GM19099 (cell line): ENCODE data around the gene SEMA6B.

ENCODE experiments used
- POLR2A ChIP-seq: IDR thresholded peaks from 3 replicates; pipeline ENCODE4 v1.6.1; 2011; ENCODE audit warnings: low read depth; ENCODE audit not compliant: insufficient read length; ENCODE audit errors: extremely low read depth

SEMA6B gene

DNA sequence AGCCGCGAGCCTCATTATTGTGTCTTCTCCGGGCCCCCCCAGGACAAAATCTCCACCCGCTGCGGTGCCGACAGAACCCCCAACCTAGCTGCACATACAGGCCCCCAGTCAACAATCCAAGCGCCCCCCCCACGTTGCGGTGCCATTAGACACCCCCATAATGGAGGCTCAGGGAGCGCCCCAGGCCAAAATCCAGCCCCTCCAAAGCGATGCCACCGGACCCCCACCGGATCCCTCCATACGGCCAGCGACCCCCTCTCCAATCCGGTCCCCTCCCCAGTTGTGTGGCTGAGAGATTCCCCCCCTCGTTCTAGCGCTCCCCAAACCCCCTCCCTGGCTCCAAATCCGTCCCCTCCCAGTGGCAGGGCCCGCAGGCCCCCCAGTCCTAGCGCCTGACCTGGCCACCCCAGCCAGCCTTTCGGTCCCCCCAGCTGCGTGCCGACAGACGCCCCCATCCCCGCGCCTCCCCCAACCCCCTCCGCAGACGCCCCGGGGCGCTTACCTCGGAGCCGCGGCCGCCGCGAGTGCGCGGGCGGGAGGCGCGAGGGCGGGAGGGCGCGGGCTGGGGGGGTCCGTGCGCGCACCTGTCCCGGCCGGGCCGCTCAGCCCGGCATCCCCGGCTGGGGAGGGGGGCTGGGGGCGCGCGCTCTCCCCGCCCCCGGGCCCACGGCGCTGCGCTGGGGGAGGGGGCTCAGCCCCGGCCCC is 21.6 kb upstream of the SEMA6B start:
- TF ChIP-seq POLR2A = no peak

DNA sequence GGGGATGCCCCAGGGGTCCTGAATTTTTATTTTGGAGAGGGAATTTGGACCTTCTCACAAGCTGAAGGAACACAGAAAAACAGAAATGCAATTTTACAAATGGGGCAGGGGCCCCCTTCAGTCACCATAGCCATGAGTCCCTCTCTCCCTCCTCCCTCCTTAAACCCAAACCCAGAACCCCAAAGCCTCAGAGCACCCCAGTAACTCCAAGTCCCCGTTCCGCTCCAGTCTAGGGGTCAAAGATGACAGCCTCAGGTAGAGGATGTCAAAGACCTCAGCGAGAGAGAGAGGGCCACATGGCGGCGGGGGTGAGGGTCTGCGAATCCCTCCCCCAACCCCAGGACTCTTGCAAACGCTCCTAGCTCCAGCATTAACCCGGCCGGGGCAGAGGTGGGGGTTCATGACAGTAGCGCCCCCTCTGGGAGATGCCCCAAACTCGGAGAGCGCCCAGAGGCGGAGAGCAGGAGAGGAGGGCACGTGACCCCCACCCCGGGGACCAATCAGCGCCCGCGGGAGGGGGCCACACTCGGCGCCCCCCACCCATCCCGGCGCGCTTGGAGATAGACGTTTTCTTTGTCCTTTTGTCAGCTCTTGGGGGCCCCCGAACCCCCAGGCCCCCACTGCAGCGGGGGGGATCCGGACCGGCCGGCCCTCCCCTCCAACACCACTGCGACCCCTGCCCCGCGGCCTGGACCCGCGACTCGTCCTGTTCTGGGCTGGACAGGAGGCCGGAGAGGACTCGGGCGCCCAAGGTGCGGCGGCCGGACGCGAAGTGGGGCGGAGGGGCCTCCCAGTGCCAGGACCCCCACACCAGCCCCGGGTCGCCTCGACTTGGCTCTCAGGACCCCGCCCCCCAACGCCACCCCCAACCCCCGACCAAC is 20.8 kb upstream of the SEMA6B start:
- TF ChIP-seq POLR2A = no peak

DNA sequence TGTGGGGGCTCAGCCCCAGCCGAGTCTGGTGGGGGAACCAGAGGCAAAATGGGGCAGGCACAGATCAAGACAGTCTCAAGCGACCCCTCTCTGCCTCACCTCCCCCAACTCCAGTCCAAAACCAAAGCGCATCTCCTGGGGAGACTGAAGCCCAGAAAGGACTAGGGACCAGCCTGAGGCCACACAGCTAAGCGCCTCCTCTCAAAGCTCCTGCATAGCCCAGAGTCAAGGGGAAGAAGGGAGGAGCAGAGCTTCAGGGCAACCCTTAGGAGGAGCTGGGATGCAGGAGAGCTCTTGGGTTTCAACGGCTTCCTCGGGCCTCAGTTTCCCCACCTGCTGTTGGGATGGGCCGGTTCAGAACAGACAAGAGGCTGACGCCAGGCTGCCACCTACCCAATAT is 19.9 kb upstream of the SEMA6B start:
- TF ChIP-seq POLR2A = no peak

- no peak for TF ChIP-seq POLR2A
These were observed 19.2 kb upstream of the SEMA6B start for GRCh38 chr19:4578552-4579248.

- no peak for TF ChIP-seq POLR2A
These were observed 17.7 kb upstream of the SEMA6B start for GRCh38 chr19:4577020-4577782.

DNA sequence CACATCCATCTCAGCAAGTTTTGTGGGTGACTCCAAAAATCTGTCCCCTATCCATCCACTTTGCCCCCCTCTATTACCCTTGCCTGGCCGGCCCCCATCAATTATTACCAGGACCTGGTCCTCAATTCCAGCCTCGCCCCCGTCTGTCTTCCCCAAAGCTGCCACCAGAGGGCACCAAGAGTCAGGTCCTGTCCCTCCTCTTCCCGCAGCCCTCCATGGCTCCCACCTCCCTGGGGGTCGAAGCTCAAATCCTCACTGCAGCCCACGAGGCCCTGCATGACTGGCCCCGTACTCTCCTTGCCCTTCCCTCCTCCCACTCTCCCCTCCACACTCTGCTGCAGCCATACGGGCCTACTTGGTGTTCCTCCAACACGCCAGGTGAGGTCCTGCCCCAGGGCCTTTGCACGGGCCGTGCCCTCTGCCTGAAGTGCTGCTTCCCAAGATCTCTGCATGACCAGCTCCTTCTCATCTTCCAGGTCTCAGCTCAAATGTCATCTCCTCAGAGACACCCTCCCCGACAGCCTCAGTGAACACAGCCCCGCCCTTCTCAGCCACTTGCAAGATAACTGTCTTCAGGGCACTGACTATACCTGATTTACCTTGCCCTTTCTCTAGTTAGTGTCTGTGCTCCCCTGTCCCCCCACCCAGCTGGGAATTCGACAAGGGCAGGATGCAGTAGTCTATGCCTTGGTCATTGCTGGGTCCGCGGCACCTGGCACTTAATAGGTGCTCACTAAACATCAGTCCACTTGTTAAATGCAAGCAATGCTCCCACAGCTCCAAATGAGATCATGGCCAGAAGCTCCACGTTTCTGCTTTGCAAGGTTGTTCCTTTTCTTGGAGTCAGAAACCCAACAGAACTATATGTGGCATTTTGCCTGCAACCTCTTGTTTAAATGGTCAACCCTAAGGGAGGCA is 16.8 kb upstream of the SEMA6B start:
- TF ChIP-seq POLR2A = no peak

DNA sequence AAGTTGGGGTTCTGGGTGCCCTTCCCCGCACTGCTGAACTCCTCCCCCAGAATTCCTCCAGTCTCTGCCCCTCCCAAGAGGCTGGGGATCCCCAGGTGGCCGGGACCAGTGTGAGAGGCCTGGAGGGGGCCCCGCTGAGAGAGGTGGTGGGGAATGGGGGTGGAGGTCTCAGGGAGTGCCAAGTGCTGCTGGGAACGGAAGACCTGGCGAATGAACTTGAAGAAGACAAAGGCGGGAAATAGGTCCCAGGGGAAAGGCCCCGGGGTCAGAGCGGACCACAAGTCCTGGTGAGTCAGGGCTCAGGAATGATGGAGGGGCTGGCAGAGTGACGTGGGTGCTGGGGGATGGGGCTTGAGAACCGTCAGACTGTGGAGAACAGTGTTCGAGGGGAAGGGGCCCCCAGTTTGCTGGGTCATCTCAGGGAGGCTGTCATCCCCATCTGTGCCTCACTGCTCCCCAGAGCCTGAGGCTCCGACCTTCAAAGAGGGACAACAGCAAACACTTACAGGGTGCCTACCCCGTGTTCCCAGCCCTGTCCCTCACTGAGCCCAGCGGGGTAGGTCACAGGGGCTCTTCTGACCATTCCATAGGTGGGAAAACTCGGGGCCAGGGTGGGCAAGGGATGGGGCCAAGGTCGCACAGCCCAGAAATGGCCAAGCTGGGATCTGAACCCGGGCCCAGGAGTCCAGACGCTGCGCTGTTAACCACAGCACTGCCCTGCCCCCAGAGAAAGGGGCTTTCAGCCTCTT is 16.0 kb upstream of the SEMA6B start:
- TF ChIP-seq POLR2A = no peak

GRCh38 chr19:4573682-4574081 is 14.2 kb upstream of the SEMA6B start:
- TF ChIP-seq POLR2A = no peak

DNA sequence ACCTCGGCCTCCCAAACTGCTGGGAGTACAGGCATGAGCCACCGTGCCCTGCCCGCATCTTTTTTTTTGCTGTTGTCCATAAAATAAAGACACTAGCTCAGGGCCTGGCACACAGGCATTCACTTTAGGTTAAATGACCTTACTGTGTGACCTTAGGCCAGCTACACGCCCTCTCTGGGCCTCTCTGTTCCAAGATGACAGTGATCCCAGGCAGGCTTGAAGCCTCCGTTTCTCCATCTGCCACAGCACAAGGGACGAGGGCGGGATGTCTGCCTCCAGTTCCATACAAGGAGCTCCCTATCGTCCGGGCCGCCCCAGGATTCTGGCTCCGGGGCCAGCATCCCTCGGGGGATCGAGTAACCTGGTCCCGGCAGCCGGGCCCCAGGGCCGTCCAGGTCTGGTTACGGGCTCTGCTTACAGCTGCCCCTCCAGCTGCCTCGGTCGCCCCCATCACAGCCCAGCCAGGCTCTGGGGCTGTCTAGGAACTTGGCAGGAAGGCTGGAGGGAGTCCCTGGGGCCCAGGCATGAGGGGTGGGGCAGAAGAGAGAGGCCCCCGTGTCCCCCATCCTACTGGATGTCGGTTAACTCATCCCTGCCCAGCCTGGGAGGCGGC is 11.9 kb upstream of the SEMA6B start:
- TF ChIP-seq POLR2A = no peak

GRCh38 chr19:4570916-4571304 is 11.4 kb upstream of the SEMA6B start:
- no peak for TF ChIP-seq POLR2A

DNA sequence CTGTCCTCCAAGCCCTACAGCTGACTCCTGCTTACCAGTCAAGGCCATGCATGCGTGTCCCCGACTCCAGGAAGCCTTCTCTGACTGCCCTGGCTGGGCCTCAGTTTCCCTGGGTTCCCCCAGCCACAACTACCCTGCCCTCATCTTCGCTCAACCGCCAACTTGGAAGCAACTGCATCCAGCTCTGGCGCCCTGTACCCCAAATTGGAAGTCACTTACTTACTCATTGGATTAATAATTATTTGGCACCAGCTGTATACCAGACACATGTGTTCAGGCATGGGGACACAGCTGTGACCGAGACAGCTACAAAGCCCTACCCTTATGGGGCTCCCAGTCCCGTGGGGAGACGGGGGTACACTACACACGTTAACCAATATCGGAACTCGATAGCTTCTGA is 10.9 kb upstream of the SEMA6B start:
- no peak for TF ChIP-seq POLR2A

DNA sequence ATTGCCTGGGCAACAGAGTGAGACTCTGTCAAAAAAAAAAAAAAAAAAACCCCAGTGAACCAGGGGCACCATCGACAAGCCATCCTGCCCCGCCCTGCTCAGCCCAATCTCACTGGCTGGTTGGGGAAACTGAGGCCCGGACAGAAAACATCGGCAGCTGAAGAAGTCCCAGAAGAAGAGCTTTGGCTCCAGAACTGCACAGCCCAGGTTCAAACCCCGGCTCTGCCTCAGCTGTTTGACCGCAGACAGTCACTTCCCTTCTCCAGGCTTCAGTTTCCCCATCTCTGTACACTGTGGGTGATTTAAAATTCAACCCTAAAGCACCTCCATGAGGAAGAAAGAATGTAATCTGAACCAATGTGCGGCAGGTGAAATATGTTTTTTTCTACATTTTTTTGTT is 9.4 kb upstream of the SEMA6B start:
- TF ChIP-seq POLR2A = no peak

DNA sequence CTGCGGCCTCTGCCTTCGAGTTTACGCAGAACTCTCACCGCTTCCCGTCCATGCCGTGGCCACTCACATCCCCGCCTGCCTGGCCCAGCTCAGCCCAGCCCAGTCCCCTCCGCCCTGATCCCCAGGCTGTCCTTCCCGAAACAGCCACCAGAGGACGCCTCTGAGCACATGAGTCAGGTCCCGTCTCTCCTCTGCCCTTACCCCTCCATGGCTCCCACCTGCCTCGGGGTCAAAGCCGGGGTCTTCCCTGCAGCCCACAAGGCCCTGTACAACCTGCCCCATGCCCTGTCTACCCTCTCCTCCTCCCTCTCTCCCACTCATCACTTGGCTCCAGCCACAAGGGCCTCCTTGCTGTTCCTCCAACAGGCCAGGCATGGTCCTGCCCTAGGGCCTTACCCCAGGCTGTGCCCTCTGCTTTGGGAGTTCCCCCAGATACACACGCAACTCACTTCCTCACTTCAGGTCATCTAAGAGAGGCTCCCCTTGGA is 8.1 kb upstream of the SEMA6B start:
- no peak for TF ChIP-seq POLR2A

- TF ChIP-seq POLR2A = no peak
These were observed 7.0 kb upstream of the SEMA6B start for GRCh38 chr19:4566402-4567051.
